Lower leg skin (tissue), 4 donors: ENCODE data around the gene DBH. TPM values are rescaled to one million over a fixed set of nuclear protein-coding genes. Genes with fewer than 3 reads are reported as not detected.

Experiments used
- DNase-seq, 2 donors: peaks; one replicate each; pipeline ENCODE4 v3.0.0-alpha.2; 2019; ENCODE audit warnings: low spot score in 2 of 2
- H3K4me3 ChIP-seq: fragments of 200-600 bp; sonication (generic); 2 replicates; pipeline ENCODE4 v1.5.1; 2017; ENCODE audit warnings: mild to moderate bottlenecking, low read depth; ENCODE audit not compliant: poor library complexity, severe bottlenecking
- POLR2A ChIP-seq, 2 donors: fragments of 450-650 bp; IDR thresholded peaks; one replicate each; pipeline ENCODE4 v1.6.1; 2016 to 2017; ENCODE audit warnings: antibody characterized with exemption in 2 of 2, mild to moderate bottlenecking in 1 of 2, moderate library complexity in 1 of 2
- WGBS, 2 donors: methylation state at CpG; one replicate each; pipeline ENCODE4 v1.1.5; 2018; 5-methylcytosine and 5-hydroxymethylcytosine counted together
- intact Hi-C: fragments of 100-400 bp; cut with DNase I; formaldehyde crosslinking; loops from one replicate; pipeline ENCODE4 v1.15.0; 2023; ENCODE audit warnings: low total_unique reads
- total RNA-seq, 4 donors: library from RNA; depleted of rRNA; stranded (reverse); fragments of >200 nt; gene quantifications; one replicate each; pipeline ENCODE4 v1.1.0, GENCODE V29; 2016
- TF ChIP-seq, protein P1 (sequence below), 3 donors: fragments of 450-650 bp; IDR thresholded peaks; one replicate each; pipeline ENCODE4 v1.5.1; 2016; ENCODE audit warnings: antibody characterized with exemption in 3 of 3, mild to moderate bottlenecking in 3 of 3, moderate library complexity in 2 of 3

DBH gene
- total RNA-seq, result under 1 TPM in 1 of 4 donors, not detected in 3; 0.06 TPM

DNA sequence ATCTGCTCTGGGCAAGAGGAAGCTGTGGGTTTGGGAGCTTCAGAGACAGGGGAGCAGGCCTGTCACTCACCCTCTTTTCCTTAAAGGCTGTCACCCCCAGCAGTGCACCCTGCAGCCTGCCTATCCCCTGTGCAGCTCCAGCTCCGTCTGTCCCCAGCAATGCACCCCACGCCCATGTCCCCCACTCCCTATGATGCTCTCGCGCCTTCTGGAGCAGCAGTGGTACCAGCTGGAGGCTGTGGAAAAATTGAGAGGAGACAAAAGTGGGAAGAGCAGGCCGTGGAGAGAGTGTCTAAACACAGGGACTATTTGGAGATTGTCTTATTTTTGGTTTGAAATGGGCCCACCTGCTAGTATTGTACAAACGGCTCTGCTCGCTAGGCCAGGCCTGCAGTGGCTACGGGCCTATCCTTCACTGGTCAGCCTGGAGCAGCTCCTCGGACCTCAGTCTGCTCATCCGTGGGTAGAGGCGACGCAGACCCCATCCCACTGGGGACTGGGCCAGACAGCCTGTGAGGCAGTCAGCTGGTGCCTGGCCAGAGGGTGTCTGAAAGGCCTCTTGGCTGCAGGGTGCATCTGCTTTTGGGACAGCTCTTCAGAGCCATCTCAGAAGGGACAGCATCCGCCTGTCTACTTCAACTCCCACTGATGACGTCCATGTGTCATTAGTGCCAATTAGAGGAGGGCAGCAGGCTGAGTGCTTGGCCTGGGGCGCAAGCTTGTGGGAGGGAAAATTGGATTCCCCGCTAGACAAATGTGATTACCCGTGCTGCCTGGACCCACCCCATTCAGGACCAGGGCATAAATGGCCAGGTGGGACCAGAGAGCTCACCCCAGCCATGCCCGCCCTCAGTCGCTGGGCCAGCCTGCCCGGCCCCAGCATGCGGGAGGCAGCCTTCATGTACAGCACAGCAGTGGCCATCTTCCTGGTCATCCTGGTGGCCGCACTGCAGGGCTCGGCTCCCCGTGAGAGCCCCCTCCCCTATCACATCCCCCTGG is at the start of gene DBH:
Gene DBH, plus strand, starts transcription at position 831 of the 999 bp plus-strand sequence. Its CDS starts 9 bp downstream, at position 840.
- TF ChIP-seq, protein P1, sequence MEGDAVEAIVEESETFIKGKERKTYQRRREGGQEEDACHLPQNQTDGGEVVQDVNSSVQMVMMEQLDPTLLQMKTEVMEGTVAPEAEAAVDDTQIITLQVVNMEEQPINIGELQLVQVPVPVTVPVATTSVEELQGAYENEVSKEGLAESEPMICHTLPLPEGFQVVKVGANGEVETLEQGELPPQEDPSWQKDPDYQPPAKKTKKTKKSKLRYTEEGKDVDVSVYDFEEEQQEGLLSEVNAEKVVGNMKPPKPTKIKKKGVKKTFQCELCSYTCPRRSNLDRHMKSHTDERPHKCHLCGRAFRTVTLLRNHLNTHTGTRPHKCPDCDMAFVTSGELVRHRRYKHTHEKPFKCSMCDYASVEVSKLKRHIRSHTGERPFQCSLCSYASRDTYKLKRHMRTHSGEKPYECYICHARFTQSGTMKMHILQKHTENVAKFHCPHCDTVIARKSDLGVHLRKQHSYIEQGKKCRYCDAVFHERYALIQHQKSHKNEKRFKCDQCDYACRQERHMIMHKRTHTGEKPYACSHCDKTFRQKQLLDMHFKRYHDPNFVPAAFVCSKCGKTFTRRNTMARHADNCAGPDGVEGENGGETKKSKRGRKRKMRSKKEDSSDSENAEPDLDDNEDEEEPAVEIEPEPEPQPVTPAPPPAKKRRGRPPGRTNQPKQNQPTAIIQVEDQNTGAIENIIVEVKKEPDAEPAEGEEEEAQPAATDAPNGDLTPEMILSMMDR (IDR thresholded peaks at IDR 0.05), result no peak
- no peak for TF ChIP-seq POLR2A (IDR thresholded peaks at IDR 0.05)
- 83 to 88% methylated on average over 24 of the region's 24 CpGs for WGBS, 2 donors
- intact Hi-C loops, result loop anchor here (2.0 kb wide), 1 partner anchor 41 kb away; no protein-coding TSS in a partner anchor
- H3K4me3 ChIP-seq, result no peak within 1 kb of the TSS
- DNase-seq, result no peak

GRCh38 chr9:133587051-133587450 is 49.1 kb upstream of the DBH start:
- H3K4me3 ChIP-seq, result no peak overlapping the region
- no peak for TF ChIP-seq POLR2A (IDR thresholded peaks at IDR 0.05)
- TF ChIP-seq, protein P1 (IDR thresholded peaks at IDR 0.05), result no peak
- intact Hi-C loops, result no loop called here
- 83 to 91% methylated on average over 6 to 8 of the region's 8 CpGs for WGBS, 2 donors
- no peak for DNase-seq

GRCh38 chr9:133587466-133587865 is 48.7 kb upstream of the DBH start:
- 91 to 98% methylated on average over 6 of the region's 6 CpGs for WGBS, 2 donors
- intact Hi-C loops, result no loop called here
- TF ChIP-seq, protein P1 (IDR thresholded peaks at IDR 0.05), result no peak
- TF ChIP-seq POLR2A (IDR thresholded peaks at IDR 0.05), result no peak
- H3K4me3 ChIP-seq, result no peak overlapping the region
- no peak for DNase-seq

- DNase-seq, result no peak
- WGBS, 2 donors, result 45 to 48% methylated on average over 16 to 19 of the region's 19 CpGs
- intact Hi-C loops, result no loop called here
- H3K4me3 ChIP-seq, result no peak overlapping the region
- TF ChIP-seq, protein P1 (IDR thresholded peaks at IDR 0.05), result no peak
- TF ChIP-seq POLR2A (IDR thresholded peaks at IDR 0.05), result no peak
Measured at GRCh38 chr9:133589454-133590227, 46.5 kb upstream of the DBH start.

- TF ChIP-seq, protein P1 (IDR thresholded peaks at IDR 0.05), result no peak
- no peak for TF ChIP-seq POLR2A (IDR thresholded peaks at IDR 0.05)
- H3K4me3 ChIP-seq, result no peak overlapping the region
- no peak for DNase-seq
- intact Hi-C loops, result no loop called here
- WGBS, 2 donors, result 67 to 73% methylated on average over 19 to 20 of the region's 20 CpGs
Measured at GRCh38 chr9:133590231-133590855, 45.8 kb upstream of the DBH start.
